Measurements from ENCODE around the gene LRP1.

LRP1 gene

GRCh38 chr12:57087010-57087690 is 41.1 kb upstream of the LRP1 start:
- no peak for TF ChIP-seq CTCF (conservative IDR thresholded peaks at IDR 0.05)
- TF ChIP-seq ZFX (IDR thresholded peaks at IDR 0.05) = no peak
- peak overlapping the region; percentile 81 for H3K27ac ChIP-seq

DNA sequence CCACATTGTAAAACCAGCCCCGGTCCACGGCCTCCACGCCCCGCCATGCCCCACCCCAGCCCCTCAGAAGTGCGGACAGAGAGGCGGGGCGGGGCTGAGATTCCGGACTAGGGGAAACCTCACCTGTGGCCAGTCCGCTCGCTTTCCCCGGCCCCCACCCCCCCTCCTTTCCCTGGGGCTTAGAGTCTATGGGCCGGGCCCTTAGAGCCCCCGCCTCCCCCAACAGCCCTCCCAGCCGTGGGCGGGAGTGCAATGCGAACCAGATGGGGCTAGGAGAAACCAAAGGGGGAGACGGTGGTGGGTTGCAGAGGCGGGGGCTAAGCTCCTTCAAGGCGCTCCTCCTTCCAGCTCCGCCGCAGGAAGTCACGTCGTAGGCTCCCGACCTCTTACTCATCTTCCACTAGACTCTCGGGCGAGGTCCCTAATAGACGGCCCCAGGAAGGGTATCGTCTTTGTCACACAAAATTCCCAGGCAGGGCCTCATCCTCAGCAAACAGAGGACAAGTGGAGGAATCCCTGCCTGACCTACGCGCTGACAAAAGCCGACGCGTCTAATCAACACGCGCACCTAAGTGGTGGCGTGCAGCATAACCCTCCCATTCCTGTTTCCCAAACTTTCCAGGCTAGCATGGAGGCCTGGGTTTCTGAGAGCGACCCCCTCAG is 40.5 kb upstream of the LRP1 start:
- H3K27ac ChIP-seq = peak overlapping the region; percentile 81
- no peak for TF ChIP-seq ZFX (IDR thresholded peaks at IDR 0.05)
- no peak for TF ChIP-seq CTCF (conservative IDR thresholded peaks at IDR 0.05)

GRCh38 chr12:57088354-57089270 is 39.7 kb upstream of the LRP1 start, which contains the start of gene NAB2:
TSS of gene NAB2 (plus strand) at chr12:57089114. CDS start at chr12:57089272, 158 bp downstream.
- H3K27ac ChIP-seq = peak within 1 kb of the TSS; percentile 81
- TF ChIP-seq CTCF (conservative IDR thresholded peaks at IDR 0.05) = no peak
- TF ChIP-seq ZFX (IDR thresholded peaks at IDR 0.05) = no peak

DNA sequence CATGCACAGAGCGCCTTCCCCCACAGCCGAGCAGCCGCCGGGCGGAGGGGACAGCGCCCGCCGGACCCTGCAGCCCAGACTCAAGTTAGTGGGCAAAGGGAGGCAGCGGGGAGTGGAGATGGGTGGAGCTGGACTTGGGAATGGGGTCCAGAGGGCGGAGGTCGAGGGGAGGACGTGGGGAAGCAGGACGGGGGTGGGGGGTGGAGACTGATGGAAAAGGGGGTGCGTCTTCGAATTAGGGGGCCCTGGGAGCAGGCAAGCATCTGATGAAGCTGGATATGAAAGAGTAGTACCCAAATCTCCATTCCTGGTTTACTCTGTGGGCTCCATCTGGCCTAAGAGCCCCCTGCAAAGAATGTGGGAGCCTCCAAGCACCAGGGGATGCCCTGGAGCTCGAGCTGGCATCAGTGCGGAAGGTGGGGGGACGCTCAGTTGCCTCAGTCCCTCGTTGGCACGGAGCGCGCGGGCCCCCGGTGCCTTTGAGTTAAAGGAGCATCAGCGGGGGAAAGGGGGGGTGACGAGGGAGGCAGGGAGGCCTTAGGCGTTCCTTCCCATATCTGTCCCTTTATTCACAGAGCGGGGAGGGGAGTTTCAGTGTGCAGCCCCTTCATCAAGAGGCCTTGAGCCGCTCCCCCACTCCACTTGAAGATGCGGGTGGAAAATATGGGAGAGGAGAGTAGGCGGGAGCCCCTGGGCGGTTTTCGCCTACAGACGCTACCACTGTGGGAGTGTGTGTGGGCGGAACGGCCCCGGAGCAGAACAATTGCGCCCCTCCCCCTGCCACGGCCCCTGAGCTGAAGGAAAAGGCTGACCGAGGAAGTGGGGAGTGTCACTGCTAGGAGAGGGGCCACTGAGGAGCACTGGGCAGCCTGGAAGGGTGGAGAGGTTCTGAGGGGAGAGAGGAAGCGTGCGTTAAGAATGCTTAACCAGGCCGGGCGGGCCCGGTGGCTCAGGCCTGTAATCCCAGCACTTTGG is 38.7 kb upstream of the LRP1 start:
- H3K27ac ChIP-seq = peak overlapping the region; percentile 81
- TF ChIP-seq ZFX (IDR thresholded peaks at IDR 0.05) (no peak), CTCF (conservative IDR thresholded peaks at IDR 0.05) (no peak)

DNA sequence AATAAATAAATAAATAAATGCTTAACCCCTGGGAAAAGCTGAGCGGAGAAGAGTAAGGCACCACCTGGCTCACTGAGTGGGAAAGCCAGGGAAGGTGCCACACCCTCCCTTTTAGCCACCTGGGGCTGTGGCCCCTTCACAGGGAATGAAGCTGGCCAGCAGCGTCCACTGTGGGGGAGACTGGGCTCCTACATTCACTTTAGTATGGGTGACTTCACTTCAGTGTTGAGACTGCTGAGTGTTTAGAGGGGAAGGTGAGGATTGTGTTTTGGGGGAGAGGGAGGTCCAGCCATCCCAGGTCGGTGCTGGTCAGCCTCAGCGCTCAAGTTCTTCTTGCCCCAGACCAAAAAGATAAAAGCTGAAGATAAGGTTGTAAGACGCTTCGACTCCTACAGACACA is 37.8 kb upstream of the LRP1 start:
- no peak for TF ChIP-seq ZFX (IDR thresholded peaks at IDR 0.05)
- no peak for TF ChIP-seq CTCF (conservative IDR thresholded peaks at IDR 0.05)
- no peak overlapping the region for H3K27ac ChIP-seq

- no peak overlapping the region for H3K27ac ChIP-seq
- TF ChIP-seq ZFX (IDR thresholded peaks at IDR 0.05) (no peak), CTCF (conservative IDR thresholded peaks at IDR 0.05) (no peak)
These were observed 37.2 kb upstream of the LRP1 start for GRCh38 chr12:57090924-57091637.
